Liver (tissue), 9 donors: Measurements from ENCODE around the gene KDM1B. TPM values are rescaled to one million over a fixed set of nuclear protein-coding genes. Genes with fewer than 3 reads are reported as not detected.

Source experiments
- DNase-seq: peaks from one replicate; pipeline ENCODE4 v3.0.0-alpha.2; 2017; ENCODE audit warnings: low spot score
- H3K27ac ChIP-seq, 2 donors: one replicate each; pipeline ENCODE4 v1.7.0; 2013; ENCODE audit warnings: inconsistent platforms in 2 of 2, low read length in 2 of 2, control low read depth in 1 of 2, low read depth in 1 of 2, mild to moderate bottlenecking in 1 of 2
- H3K27me3 ChIP-seq, 4 donors: one replicate each; pipeline versions ENCODE4 v1.6.1 to v1.7.0; 2013; ENCODE audit warnings: low read length in 3 of 4, inconsistent platforms in 1 of 4, mild to moderate bottlenecking in 1 of 4, moderate library complexity in 1 of 4; ENCODE audit not compliant: control insufficient read depth in 4 of 4, insufficient read depth in 4 of 4
- H3K36me3 ChIP-seq, 4 donors: one replicate each; pipeline versions ENCODE4 v1.6.1 to v1.7.0; 2013; ENCODE audit warnings: low read length in 3 of 4, mild to moderate bottlenecking in 3 of 4, low read depth in 1 of 4, moderate library complexity in 1 of 4; ENCODE audit not compliant: control insufficient read depth in 4 of 4, insufficient read depth in 3 of 4
- H3K4me1 ChIP-seq, 4 donors: one replicate each; pipeline versions ENCODE4 v1.6.1 to v1.7.0; 2013; ENCODE audit warnings: low read length in 3 of 4, mild to moderate bottlenecking in 3 of 4, moderate library complexity in 1 of 4; ENCODE audit not compliant: control insufficient read depth in 4 of 4, insufficient read depth in 4 of 4
- H3K4me3 ChIP-seq, 3 donors: one replicate each; pipeline versions ENCODE4 v1.6.1 to v1.7.0; 2013; ENCODE audit warnings: low read length in 3 of 3, control low read depth in 1 of 3, low read depth in 1 of 3, mild to moderate bottlenecking in 1 of 3
- H3K9ac ChIP-seq, 2 donors: one replicate each; pipeline ENCODE4 v1.7.0; 2013; ENCODE audit warnings: low read length in 2 of 2, mild to moderate bottlenecking in 2 of 2, moderate library complexity in 2 of 2, control low read depth in 1 of 2, low read depth in 1 of 2
- H3K9me3 ChIP-seq, 4 donors: one replicate each; pipeline versions ENCODE4 v1.6.1 to v1.7.0; 2013; ENCODE audit warnings: low read length in 3 of 4; ENCODE audit not compliant: control insufficient read depth in 4 of 4
- CTCF ChIP-seq: fragments of 150-350 bp; IDR thresholded peaks from 2 replicates; pipeline ENCODE4 v1.5.1; 2017; ENCODE audit warnings: improper control_type of control experiment, low read depth, low read length; ENCODE audit not compliant: missing input control
- EGR1 ChIP-seq, 2 donors: IDR thresholded peaks; 2 replicates each; pipeline ENCODE4 v1.6.1; 2016 to 2018; ENCODE audit warnings: antibody characterized with exemption in 2 of 2, low read depth in 2 of 2
- FOXA1 ChIP-seq: IDR thresholded peaks from 2 replicates; pipeline ENCODE4 v1.6.1; 2016; ENCODE audit warnings: antibody characterized with exemption
- FOXA2 ChIP-seq: IDR thresholded peaks from 2 replicates; pipeline ENCODE4 v1.6.1; 2016; ENCODE audit warnings: antibody characterized with exemption
- HNF4A ChIP-seq, 2 donors: conservative IDR thresholded peaks; 2 replicates each; pipeline ENCODE4 v1.6.1; 2016; ENCODE audit warnings: antibody characterized with exemption in 2 of 2, mild to moderate bottlenecking in 2 of 2
- HNF4G ChIP-seq: IDR thresholded peaks from 2 replicates; pipeline ENCODE4 v1.6.1; 2016; ENCODE audit warnings: antibody characterized with exemption
- MAX ChIP-seq: IDR thresholded peaks from 2 replicates; pipeline ENCODE4 v1.6.1; 2016; ENCODE audit warnings: antibody characterized with exemption
- RAD21 ChIP-seq, 2 donors: IDR thresholded peaks; 2 replicates each; pipeline ENCODE4 v1.6.1; 2016; ENCODE audit warnings: antibody characterized with exemption in 2 of 2, mild to moderate bottlenecking in 2 of 2
- RXRA ChIP-seq, 2 donors: IDR thresholded peaks; 2 replicates each; pipeline ENCODE4 v1.6.1; 2017 to 2018; ENCODE audit warnings: antibody characterized with exemption in 2 of 2, mild to moderate bottlenecking in 1 of 2
- SP1 ChIP-seq: IDR thresholded peaks from 2 replicates; pipeline ENCODE4 v1.6.1; 2018; ENCODE audit warnings: antibody characterized with exemption, mild to moderate bottlenecking
- TAF1 ChIP-seq: conservative IDR thresholded peaks from 2 replicates; pipeline ENCODE4 v1.6.1; 2016; ENCODE audit warnings: antibody characterized with exemption, mild to moderate bottlenecking
- ZBTB33 ChIP-seq: IDR thresholded peaks from 2 replicates; pipeline ENCODE4 v1.6.1; 2016; ENCODE audit warnings: antibody characterized with exemption
- WGBS: extraction: QIAGEN DNeasy Blood & Tissue Kit; methylation state at CpG from one replicate; pipeline ENCODE4 v1.1.7; 2013; 5-methylcytosine and 5-hydroxymethylcytosine counted together
- polyA plus RNA-seq, 2 donors: library from polyadenylated mRNA; stranded (reverse) in 1 of 2; unstranded in 1 of 2; fragments of 200-250 nt in 1 of 2; fragments of >200 nt in 1 of 2; fragmentation: Nextera tagmentation in 1 of 2; extraction: Ambion mirVana in 1 of 2; gene quantifications; one replicate each; pipeline versions ENCODE4 v1.2.1 to v1.2.3, GENCODE V29; 2013 to 2015
- total RNA-seq, 2 donors: library from RNA; depleted of rRNA; stranded (reverse); fragments of >200 nt; gene quantifications; one replicate each; pipeline ENCODE4 v1.2.3, GENCODE V29; 2014
- donor health status: healthy.
- donor health status: healthy.
- donor health status: healthy.
- donor health status: healthy.
- donor health status: healthy.

The KDM1B gene
- total and polyA plus RNA-seq, 4 donors, result 1.6 to 10.2 (median 6.7) TPM

- H3K9me3 ChIP-seq, result no peaks in the 10 kb centered on the region
- H3K36me3 ChIP-seq, result peaks cover 5 to 31% (median 20%) of the 10 kb centered on the region in 4 donors
Measured at GRCh38 chr6:18160911-18161310, 5.7 kb downstream of the KDM1B start.

GRCh38 chr6:18161431-18161830 is 6.2 kb downstream of the KDM1B start:
- WGBS, result 94% methylated on average over 2 of the region's 2 CpGs
- Histone ChIP-seq H3K4me3 (no peak overlapping the region), H3K27ac (no peak overlapping the region), H3K27me3 (no peaks in the 10 kb centered on the region), H3K9ac (no peak overlapping the region), H3K4me1 (no peaks in the 10 kb centered on the region), H3K9me3 (no peaks in the 10 kb centered on the region), H3K36me3 (peaks cover 5 to 31% (median 22%) of the 10 kb centered on the region in 4 donors)
- DNase-seq, result no peak
- TF ChIP-seq MAX (no peak), ZBTB33 (no peak), CTCF (no peak), TAF1 (no peak), RAD21 (IDR thresholded peaks at IDR 0.05) (no peak), SP1 (no peak), HNF4A (conservative IDR thresholded peaks at IDR 0.05) (no peak), FOXA1 (no peak)

More at GRCh38 chr6:18160911-18161310, 5.7 kb downstream of the KDM1B start:
- Histone ChIP-seq H3K27ac (no peak overlapping the region), H3K27me3 (no peaks in the 10 kb centered on the region), H3K4me1 (peaks cover 0 to 5% (median 5%) of the 10 kb centered on the region in 4 donors), H3K4me3 (no peak overlapping the region), H3K9ac (no peak overlapping the region)
- no peak for DNase-seq
- WGBS, result 92% methylated on average over 1 of the region's 1 CpG
- TF ChIP-seq FOXA1 (no peak), TAF1 (no peak), CTCF (no peak), FOXA2 (no peak), HNF4G (no peak), HNF4A (conservative IDR thresholded peaks at IDR 0.05) (no peak)

- Histone ChIP-seq H3K4me1 (no peaks in the 10 kb centered on the region), H3K27ac (no peak overlapping the region), H3K9ac (no peak overlapping the region), H3K36me3 (peaks cover 5 to 31% (median 23%) of the 10 kb centered on the region in 4 donors), H3K27me3 (no peaks in the 10 kb centered on the region), H3K4me3 (no peak overlapping the region), H3K9me3 (no peaks in the 10 kb centered on the region)
- TF ChIP-seq HNF4G, result no peak
- TF ChIP-seq FOXA1, result no peak
- TF ChIP-seq MAX, result no peak
- TF ChIP-seq EGR1 (IDR thresholded peaks at IDR 0.05; ENCODE audit: low read depth in 2 of 2), result no peak
- TF ChIP-seq HNF4A (conservative IDR thresholded peaks at IDR 0.05), result no peak
- TF ChIP-seq RXRA (IDR thresholded peaks at IDR 0.05), result no peak
- 98% methylated on average over 2 of the region's 2 CpGs for WGBS
- no peak for DNase-seq
Measured at GRCh38 chr6:18162401-18162800, 7.2 kb downstream of the KDM1B start.
